HepG2 (cell line): Measurements from ENCODE around the gene THADA. TPM values are rescaled to one million over a fixed set of nuclear protein-coding genes. Genes with fewer than 3 reads are reported as not detected.

Experiments
- BORCS8-MEF2B ChIP-seq: sonication (generic); formaldehyde crosslinking; IDR thresholded peaks from 2 replicates; pipeline ENCODE4 v1.8.0; 2022; ENCODE audit warnings: mild to moderate bottlenecking, missing genetic modification reagents
- CREM ChIP-seq, 2 experiments: sonication (generic) in 1 of 2; formaldehyde crosslinking in 1 of 2; IDR thresholded peaks; 2 replicates each; pipeline versions ENCODE4 v1.4.0 to v1.6.1; 2016 to 2020; ENCODE audit warnings: antibody characterized with exemption in 1 of 2, mild to moderate bottlenecking in 1 of 2, missing genetic modification reagents in 1 of 2
- EZH2 ChIP-seq: conservative IDR thresholded peaks from 2 replicates; pipeline ENCODE4 v1.6.1; 2012; ENCODE audit warnings: mild to moderate bottlenecking, low read depth, low read length, moderate library complexity
- GABPA ChIP-seq, 2 experiments: IDR thresholded peaks; 2 replicates each; pipeline ENCODE4 v1.6.1; 2011 to 2016; ENCODE audit warnings: low read depth in 2 of 2, low read length in 1 of 2, missing biosample characterization in 1 of 2, missing genetic modification characterization in 1 of 2
- GTF2F1 ChIP-seq: fragments of 150-350 bp; IDR thresholded peaks from 2 replicates; pipeline ENCODE4 v1.6.1; 2014; ENCODE audit warnings: low read length
- HOXA5 ChIP-seq: sonication (generic); formaldehyde crosslinking; IDR thresholded peaks from 2 replicates; pipeline ENCODE4 v1.4.0; 2020; ENCODE audit warnings: missing genetic modification reagents
- MBD4 ChIP-seq: IDR thresholded peaks from 2 replicates; pipeline ENCODE4 v1.6.1; 2012; ENCODE audit warnings: low read length, inconsistent platforms, borderline replicate concordance
- TCF7 ChIP-seq: sonication (generic); IDR thresholded peaks from 2 replicates; pipeline ENCODE4 v1.6.1; 2016; ENCODE audit warnings: antibody characterized with exemption, low read depth
- YEATS4 ChIP-seq: sonication (generic); formaldehyde crosslinking; IDR thresholded peaks from 2 replicates; pipeline ENCODE4 v1.4.0; 2020; ENCODE audit warnings: missing genetic modification reagents, borderline replicate concordance
- ZNF567 ChIP-seq: sonication (generic); formaldehyde crosslinking; IDR thresholded peaks from 2 replicates; pipeline ENCODE4 v1.8.1; 2023; ENCODE audit warnings: mild to moderate bottlenecking, missing genetic modification reagents, borderline replicate concordance
- ZNF878 ChIP-seq: sonication (generic); formaldehyde crosslinking; IDR thresholded peaks from 2 replicates; pipeline ENCODE4 v1.8.1; 2023; ENCODE audit warnings: mild to moderate bottlenecking, missing genetic modification reagents, moderate library complexity
- polyA plus RNA-seq, 8 experiments: library from polyadenylated mRNA; depleted of rRNA in 3 of 8; stranded (reverse) in 7 of 8; unstranded in 1 of 8; fragments of >200 nt; fragmentation: Illumina TruSeq in 4 of 8; extraction: Trizol in 4 of 8; gene quantifications; 2 replicates each; pipeline versions ENCODE4 v1.2.1 to v1.2.3, GENCODE V29; 2011 to 2016; ENCODE audit warnings: low read depth in 4 of 8, missing spikeins in 1 of 8, mixed read lengths in 1 of 8; ENCODE audit not compliant: insufficient read depth in 1 of 8
- total RNA-seq, 5 experiments: library from RNA; depleted of rRNA; stranded (reverse); fragments of >200 nt; fragmentation: Illumina TruSeq; extraction: Trizol; gene quantifications; 2 replicates each; pipeline ENCODE4 v1.2.3, GENCODE V29; 2016; ENCODE audit warnings: low read depth in 1 of 5
- TF ChIP-seq, protein P1 (sequence below): sonication (generic); formaldehyde crosslinking; IDR thresholded peaks from 2 replicates; pipeline ENCODE4 v1.4.0; 2020; ENCODE audit warnings: missing genetic modification reagents
- TF ChIP-seq, protein P2 (sequence below): sonication (generic); formaldehyde crosslinking; IDR thresholded peaks from 2 replicates; pipeline ENCODE4 v1.5.0; 2020; ENCODE audit warnings: missing genetic modification reagents
- TF ChIP-seq, protein P3 (sequence below): sonication (generic); formaldehyde crosslinking; IDR thresholded peaks from 2 replicates; pipeline ENCODE4 v1.4.0; 2020; ENCODE audit warnings: mild to moderate bottlenecking, missing genetic modification reagents, borderline replicate concordance
- TF ChIP-seq, protein P4 (sequence below): sonication (generic); formaldehyde crosslinking; IDR thresholded peaks from 2 replicates; pipeline ENCODE4 v1.4.0; 2020; ENCODE audit warnings: mild to moderate bottlenecking, missing genetic modification reagents

The THADA gene
- total and polyA plus RNA-seq, 2 of the 13 experiments (the other 11 are each of a cell fraction or from before 2014, with no cell fraction given), result 12.7 to 21.7 TPM

DNA sequence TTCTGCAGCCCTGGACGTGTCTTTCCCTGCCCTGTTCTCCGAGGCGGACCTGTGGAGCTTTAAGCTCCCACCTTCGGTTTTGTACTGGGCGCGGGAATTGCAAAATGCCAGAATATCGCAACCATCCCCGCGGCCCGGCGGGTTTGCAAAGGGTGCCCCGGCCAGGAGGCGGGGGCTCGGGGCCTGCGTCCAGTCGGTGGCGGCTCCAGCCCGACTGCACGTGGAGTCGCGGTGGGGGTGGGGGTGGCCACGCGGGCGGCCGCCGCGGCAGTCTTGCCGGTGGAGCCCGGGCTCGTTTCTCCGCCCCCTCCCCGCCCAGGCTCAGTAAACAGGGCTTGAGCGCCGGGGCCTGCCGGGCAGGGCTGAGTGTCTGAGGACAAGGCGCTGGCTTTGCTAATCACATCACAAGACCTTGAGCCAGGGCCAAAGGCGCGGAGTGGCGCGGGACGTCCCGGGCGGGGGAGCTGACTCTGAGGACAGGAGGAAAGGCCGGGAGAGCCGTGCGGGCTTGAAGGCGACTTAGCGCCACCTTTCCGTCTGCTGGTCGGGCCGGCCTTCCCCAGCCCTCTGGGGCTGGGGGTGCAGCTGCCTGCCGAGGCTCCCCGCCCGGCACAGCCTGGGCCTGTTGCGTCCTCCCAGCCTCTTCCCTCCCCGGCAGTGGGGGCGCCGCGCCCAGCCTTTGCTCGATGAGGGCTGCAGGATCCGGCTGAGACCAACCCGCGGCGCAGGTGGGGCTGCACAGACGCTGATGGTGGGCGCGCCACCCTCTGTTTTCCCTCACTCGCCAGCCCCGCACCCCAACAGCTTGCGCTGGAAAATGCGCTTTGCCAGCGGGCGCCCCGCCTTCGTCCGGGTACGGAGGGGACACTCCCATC is 368.6 kb downstream of the THADA start (continued):
- TF ChIP-seq, protein P1, sequence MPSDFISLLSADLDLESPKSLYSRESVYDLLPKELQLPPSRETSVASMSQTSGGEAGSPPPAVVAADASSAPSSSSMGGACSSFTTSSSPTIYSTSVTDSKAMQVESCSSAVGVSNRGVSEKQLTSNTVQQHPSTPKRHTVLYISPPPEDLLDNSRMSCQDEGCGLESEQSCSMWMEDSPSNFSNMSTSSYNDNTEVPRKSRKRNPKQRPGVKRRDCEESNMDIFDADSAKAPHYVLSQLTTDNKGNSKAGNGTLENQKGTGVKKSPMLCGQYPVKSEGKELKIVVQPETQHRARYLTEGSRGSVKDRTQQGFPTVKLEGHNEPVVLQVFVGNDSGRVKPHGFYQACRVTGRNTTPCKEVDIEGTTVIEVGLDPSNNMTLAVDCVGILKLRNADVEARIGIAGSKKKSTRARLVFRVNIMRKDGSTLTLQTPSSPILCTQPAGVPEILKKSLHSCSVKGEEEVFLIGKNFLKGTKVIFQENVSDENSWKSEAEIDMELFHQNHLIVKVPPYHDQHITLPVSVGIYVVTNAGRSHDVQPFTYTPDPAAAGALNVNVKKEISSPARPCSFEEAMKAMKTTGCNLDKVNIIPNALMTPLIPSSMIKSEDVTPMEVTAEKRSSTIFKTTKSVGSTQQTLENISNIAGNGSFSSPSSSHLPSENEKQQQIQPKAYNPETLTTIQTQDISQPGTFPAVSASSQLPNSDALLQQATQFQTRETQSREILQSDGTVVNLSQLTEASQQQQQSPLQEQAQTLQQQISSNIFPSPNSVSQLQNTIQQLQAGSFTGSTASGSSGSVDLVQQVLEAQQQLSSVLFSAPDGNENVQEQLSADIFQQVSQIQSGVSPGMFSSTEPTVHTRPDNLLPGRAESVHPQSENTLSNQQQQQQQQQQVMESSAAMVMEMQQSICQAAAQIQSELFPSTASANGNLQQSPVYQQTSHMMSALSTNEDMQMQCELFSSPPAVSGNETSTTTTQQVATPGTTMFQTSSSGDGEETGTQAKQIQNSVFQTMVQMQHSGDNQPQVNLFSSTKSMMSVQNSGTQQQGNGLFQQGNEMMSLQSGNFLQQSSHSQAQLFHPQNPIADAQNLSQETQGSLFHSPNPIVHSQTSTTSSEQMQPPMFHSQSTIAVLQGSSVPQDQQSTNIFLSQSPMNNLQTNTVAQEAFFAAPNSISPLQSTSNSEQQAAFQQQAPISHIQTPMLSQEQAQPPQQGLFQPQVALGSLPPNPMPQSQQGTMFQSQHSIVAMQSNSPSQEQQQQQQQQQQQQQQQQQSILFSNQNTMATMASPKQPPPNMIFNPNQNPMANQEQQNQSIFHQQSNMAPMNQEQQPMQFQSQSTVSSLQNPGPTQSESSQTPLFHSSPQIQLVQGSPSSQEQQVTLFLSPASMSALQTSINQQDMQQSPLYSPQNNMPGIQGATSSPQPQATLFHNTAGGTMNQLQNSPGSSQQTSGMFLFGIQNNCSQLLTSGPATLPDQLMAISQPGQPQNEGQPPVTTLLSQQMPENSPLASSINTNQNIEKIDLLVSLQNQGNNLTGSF (CRISPR knock-in tag), result 0 out of 2 replicates have a peak, but pooled peaks have one; percentile 14
- TF ChIP-seq TCF7, result peak; percentile 57; the same call in 1 of the 2 replicates
- TF ChIP-seq MBD4, result no peak
- TF ChIP-seq GTF2F1, result no peak
- TF ChIP-seq, protein P2, sequence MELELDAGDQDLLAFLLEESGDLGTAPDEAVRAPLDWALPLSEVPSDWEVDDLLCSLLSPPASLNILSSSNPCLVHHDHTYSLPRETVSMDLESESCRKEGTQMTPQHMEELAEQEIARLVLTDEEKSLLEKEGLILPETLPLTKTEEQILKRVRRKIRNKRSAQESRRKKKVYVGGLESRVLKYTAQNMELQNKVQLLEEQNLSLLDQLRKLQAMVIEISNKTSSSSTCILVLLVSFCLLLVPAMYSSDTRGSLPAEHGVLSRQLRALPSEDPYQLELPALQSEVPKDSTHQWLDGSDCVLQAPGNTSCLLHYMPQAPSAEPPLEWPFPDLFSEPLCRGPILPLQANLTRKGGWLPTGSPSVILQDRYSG (CRISPR knock-in tag), result peak; percentile 15; the same call in 1 of the 2 replicates
- peak; percentile 42; the same call in 1 of the 2 replicates for TF ChIP-seq CREM (IDR thresholded peaks at IDR 0.05)
- TF ChIP-seq CREM (CRISPR knock-in tag; IDR thresholded peaks at IDR 0.05), result no peak
- peak; percentile 83 for TF ChIP-seq BORCS8-MEF2B (CRISPR knock-in tag)
- no peak; the same call in 1 of the 2 replicates for TF ChIP-seq ZNF567 (CRISPR knock-in tag)
- peak; percentile 96 for TF ChIP-seq YEATS4 (CRISPR knock-in tag)
- 0 out of 2 replicates have a peak, but pooled peaks have one; percentile 38 for TF ChIP-seq HOXA5 (CRISPR knock-in tag)
- TF ChIP-seq, protein P3, sequence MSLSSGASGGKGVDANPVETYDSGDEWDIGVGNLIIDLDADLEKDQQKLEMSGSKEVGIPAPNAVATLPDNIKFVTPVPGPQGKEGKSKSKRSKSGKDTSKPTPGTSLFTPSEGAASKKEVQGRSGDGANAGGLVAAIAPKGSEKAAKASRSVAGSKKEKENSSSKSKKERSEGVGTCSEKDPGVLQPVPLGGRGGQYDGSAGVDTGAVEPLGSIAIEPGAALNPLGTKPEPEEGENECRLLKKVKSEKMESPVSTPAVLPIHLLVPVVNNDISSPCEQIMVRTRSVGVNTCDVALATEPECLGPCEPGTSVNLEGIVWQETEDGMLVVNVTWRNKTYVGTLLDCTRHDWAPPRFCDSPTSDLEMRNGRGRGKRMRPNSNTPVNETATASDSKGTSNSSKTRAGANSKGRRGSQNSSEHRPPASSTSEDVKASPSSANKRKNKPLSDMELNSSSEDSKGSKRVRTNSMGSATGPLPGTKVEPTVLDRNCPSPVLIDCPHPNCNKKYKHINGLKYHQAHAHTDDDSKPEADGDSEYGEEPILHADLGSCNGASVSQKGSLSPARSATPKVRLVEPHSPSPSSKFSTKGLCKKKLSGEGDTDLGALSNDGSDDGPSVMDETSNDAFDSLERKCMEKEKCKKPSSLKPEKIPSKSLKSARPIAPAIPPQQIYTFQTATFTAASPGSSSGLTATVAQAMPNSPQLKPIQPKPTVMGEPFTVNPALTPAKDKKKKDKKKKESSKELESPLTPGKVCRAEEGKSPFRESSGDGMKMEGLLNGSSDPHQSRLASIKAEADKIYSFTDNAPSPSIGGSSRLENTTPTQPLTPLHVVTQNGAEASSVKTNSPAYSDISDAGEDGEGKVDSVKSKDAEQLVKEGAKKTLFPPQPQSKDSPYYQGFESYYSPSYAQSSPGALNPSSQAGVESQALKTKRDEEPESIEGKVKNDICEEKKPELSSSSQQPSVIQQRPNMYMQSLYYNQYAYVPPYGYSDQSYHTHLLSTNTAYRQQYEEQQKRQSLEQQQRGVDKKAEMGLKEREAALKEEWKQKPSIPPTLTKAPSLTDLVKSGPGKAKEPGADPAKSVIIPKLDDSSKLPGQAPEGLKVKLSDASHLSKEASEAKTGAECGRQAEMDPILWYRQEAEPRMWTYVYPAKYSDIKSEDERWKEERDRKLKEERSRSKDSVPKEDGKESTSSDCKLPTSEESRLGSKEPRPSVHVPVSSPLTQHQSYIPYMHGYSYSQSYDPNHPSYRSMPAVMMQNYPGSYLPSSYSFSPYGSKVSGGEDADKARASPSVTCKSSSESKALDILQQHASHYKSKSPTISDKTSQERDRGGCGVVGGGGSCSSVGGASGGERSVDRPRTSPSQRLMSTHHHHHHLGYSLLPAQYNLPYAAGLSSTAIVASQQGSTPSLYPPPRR (CRISPR knock-in tag), result peak; percentile 78
- no peak for TF ChIP-seq ZNF878 (CRISPR knock-in tag)
- TF ChIP-seq, protein P4, sequence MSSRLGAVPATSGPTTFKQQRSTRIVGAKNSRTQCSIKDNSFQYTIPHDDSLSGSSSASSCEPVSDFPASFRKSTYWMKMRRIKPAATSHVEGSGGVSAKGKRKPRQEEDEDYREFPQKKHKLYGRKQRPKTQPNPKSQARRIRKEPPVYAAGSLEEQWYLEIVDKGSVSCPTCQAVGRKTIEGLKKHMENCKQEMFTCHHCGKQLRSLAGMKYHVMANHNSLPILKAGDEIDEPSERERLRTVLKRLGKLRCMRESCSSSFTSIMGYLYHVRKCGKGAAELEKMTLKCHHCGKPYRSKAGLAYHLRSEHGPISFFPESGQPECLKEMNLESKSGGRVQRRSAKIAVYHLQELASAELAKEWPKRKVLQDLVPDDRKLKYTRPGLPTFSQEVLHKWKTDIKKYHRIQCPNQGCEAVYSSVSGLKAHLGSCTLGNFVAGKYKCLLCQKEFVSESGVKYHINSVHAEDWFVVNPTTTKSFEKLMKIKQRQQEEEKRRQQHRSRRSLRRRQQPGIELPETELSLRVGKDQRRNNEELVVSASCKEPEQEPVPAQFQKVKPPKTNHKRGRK, result no peak
- TF ChIP-seq EZH2, result no peak
- no peak for TF ChIP-seq GABPA (IDR thresholded peaks at IDR 0.05; ENCODE audit: low read depth, low read length)
- TF ChIP-seq GABPA (CRISPR knock-in tag; IDR thresholded peaks at IDR 0.05; ENCODE audit: low read depth), result no peak
